Measurements from ENCODE around the gene PBX3. TPM values are rescaled to one million over a fixed set of nuclear protein-coding genes. Genes with fewer than 3 reads are reported as not detected.

PBX3 gene
- total and polyA plus RNA-seq, 9 of the 15 experiments (the other 6 are each of a cell fraction or from before 2014, with no cell fraction given), result 0.14 to 5.8 (median 0.92) TPM

GRCh38 chr9:125771037-125771436 is 23.9 kb downstream of the PBX3 start:
- Histone ChIP-seq H3K9ac (ENCODE audit: insufficient read depth in 1 of 2, low read depth in 2 of 2, low read length in 2 of 2) (no peak overlapping the region), H3K4me2 (ENCODE audit: insufficient read depth, low read length) (no peak overlapping the region), H3K4me1 (replicated peaks in 1 of 2; ENCODE audit: control insufficient read depth in 2 of 2, insufficient read depth in 2 of 2, low read length in 2 of 2) (no peaks in the 10 kb centered on the region), H3K27ac (ENCODE audit: extremely low read depth, low read depth, low read length) (no peak overlapping the region), H3K27me3 (ENCODE audit: control insufficient read depth in 2 of 2, insufficient read depth in 2 of 2, low read length in 2 of 2) (peaks cover 0 to 3% of the 10 kb centered on the region in 2 experiments; a peak in 3 of 5 replicates), H3K36me3 (ENCODE audit: control insufficient read depth, insufficient read depth, low read length) (no peaks in the 10 kb centered on the region), H4K20me1 (replicated peaks; ENCODE audit: control insufficient read depth, insufficient read depth, low read length) (no peaks in the 10 kb centered on the region), H3K9me1 (ENCODE audit: control insufficient read depth, insufficient read depth, low read length) (no peaks in the 10 kb centered on the region), H3K9me3 (replicated peaks; ENCODE audit: control insufficient read depth, insufficient read depth, low read depth, low read length) (no peaks in the 10 kb centered on the region), H2AFZ (ENCODE audit: low read depth, low read length) (no peak overlapping the region), H3K4me3 (no peak overlapping the region), H3K79me2 (ENCODE audit: control insufficient read depth, insufficient read depth, low read length) (no peaks in the 10 kb centered on the region)
- TF ChIP-seq MBD2 (IDR thresholded peaks at IDR 0.05; ENCODE audit: borderline replicate concordance, low read depth) (no peak), ZNF121 (CRISPR knock-in tag; conservative IDR thresholded peaks at IDR 0.05) (no peak), TARDBP (IDR thresholded peaks at IDR 0.05) (no peak), ZNF23 (CRISPR knock-in tag; IDR thresholded peaks at IDR 0.05) (no peak), HDGF (IDR thresholded peaks at IDR 0.05) (no peak), NCOA2 (IDR thresholded peaks at IDR 0.05; ENCODE audit: partially characterized antibody in 2 of 2) (no peak), ZNF311 (CRISPR knock-in tag; IDR thresholded peaks at IDR 0.05) (no peak), ZBTB9 (CRISPR knock-in tag; IDR thresholded peaks at IDR 0.05) (no peak), ERF (CRISPR knock-in tag; IDR thresholded peaks at IDR 0.05) (no peak), ATF7 (IDR thresholded peaks at IDR 0.05) (no peak), SMARCA5 (IDR thresholded peaks at IDR 0.05) (no peak), ZKSCAN1 (IDR thresholded peaks at IDR 0.05; ENCODE audit: low read depth, low read length) (no peak)
- TF ChIP-seq, protein P1, sequence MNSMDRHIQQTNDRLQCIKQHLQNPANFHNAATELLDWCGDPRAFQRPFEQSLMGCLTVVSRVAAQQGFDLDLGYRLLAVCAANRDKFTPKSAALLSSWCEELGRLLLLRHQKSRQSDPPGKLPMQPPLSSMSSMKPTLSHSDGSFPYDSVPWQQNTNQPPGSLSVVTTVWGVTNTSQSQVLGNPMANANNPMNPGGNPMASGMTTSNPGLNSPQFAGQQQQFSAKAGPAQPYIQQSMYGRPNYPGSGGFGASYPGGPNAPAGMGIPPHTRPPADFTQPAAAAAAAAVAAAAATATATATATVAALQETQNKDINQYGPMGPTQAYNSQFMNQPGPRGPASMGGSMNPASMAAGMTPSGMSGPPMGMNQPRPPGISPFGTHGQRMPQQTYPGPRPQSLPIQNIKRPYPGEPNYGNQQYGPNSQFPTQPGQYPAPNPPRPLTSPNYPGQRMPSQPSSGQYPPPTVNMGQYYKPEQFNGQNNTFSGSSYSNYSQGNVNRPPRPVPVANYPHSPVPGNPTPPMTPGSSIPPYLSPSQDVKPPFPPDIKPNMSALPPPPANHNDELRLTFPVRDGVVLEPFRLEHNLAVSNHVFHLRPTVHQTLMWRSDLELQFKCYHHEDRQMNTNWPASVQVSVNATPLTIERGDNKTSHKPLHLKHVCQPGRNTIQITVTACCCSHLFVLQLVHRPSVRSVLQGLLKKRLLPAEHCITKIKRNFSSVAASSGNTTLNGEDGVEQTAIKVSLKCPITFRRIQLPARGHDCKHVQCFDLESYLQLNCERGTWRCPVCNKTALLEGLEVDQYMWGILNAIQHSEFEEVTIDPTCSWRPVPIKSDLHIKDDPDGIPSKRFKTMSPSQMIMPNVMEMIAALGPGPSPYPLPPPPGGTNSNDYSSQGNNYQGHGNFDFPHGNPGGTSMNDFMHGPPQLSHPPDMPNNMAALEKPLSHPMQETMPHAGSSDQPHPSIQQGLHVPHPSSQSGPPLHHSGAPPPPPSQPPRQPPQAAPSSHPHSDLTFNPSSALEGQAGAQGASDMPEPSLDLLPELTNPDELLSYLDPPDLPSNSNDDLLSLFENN (IDR thresholded peaks at IDR 0.05; ENCODE audit: low read depth in 2 of 2, low read length in 2 of 2), result no peak
- ChIA-PET CTCF (ENCODE audit: low intra/inter-chr PET ratio) (no interaction called here), POLR2A (interaction anchor here (0.5 kb wide), 1 partner anchor 766 kb away, joined by 3 read pairs; no protein-coding TSS in a partner anchor)
- intact Hi-C loops (cut with micrococcal nuclease), result no loop called here
- FAIRE-seq, result no peak
- in situ Hi-C loops (cut with MboI), result no loop called here
- no peak for DNase-seq (ENCODE audit: extremely low read depth in 1 of 4, low spot score in 3 of 4)
- ATAC-seq, result no peak
- no TSS peak for BruUV-seq (replicated peaks)
